GM18909 (cell line): Measurements from ENCODE around the gene APBB1IP.

ENCODE experiments used
- ATAC-seq: cut with Tn5 transposase; IDR thresholded peaks from one replicate; pipeline ENCODE4 v1.9.1; 2021; ENCODE audit warnings: mild to moderate bottlenecking; ENCODE audit not compliant: unreplicated experiment, poor library complexity

Gene APBB1IP

GRCh38 chr10:26505491-26505890 lies 67.3 kb downstream of the APBB1IP start:
- no peak for ATAC-seq

DNA sequence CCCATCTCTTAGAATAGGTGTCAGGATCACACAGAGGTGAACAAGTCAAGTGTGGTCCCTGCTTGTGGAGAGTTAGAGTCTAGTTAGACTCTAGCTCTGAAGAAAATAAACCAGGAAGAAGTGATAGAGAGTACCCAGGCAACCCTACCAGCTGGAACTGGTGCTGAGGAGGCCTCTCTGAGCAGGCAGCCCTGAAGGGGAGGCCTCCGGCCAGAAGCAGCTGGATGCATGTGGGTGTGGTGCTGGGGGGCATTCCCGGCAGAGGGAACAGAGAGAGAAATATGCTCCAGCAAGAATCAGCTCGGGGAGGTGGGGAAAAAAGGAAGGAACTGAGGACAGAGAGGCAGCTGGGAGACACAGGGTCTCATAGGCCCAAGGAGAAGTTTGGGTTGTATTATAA lies 68.6 kb downstream of the APBB1IP start:
- ATAC-seq, result no peak

DNA sequence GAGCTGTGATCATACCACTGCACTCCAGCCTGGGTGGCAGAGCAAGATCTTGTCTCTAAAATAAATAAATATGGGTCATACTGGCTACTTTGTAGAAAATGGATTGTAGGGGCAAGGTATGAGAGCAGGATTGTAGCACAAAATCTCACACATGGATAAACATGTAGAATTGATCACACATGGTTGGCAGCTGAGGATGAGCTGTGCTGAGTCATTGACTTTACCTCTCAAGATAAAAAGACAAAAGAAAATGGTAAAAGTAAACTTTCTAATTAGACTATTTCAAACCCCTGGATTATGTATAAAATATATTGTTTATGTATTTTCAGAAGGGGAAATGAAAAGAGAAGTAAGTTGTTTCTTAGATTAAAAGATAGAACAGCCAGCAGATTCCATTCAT lies 69.3 kb downstream of the APBB1IP start:
- no peak for ATAC-seq

DNA sequence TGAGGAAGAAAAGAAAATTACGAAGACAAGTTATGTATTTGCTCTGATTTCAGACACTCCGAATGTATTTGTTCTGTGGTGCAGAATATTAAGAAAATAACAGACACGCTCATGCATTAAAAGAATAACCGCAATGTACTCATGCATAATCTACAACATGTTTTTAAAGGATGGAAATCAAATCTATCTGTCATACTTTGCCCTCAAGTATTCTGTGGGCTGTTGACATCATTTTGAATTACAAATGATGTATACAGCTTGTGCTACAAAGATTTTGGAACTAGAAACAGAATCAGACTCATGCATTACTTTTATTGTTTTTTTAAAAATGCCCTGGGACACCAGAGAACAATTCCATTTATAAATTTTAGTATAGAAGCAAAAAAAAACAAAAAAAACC lies 69.9 kb downstream of the APBB1IP start:
- ATAC-seq, result no peak

DNA sequence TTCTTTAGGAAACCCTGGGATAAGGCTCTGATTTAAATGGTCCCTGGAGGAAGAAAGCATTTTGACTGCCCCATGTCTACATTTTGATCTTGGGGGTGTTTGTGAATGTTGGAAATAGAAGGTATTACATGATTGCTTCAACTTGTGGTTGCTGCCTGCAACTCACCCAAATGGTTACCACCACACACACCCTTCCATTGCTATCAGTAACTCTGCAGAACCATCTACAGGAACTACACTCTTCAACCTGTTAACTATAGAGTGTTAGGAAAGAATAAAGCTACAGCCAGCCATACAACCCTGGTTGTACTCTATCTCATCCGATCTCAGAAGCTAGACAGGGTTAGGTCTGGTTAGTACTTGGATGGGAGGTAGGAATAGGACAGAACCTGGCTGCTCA lies 71.2 kb downstream of the APBB1IP start:
- ATAC-seq, result no peak

GRCh38 chr10:26513101-26513500 lies 75.0 kb downstream of the APBB1IP start:
- no peak for ATAC-seq

- no peak for ATAC-seq
These were observed 78.5 kb downstream of the APBB1IP start for GRCh38 chr10:26516540-26517101.

GRCh38 chr10:26517141-26517867 lies 79.2 kb downstream of the APBB1IP start:
- ATAC-seq, result no peak

GRCh38 chr10:26519803-26520202 lies 81.7 kb downstream of the APBB1IP start:
- ATAC-seq, result no peak

- ATAC-seq, result no peak
These were observed 82.4 kb downstream of the APBB1IP start for GRCh38 chr10:26520575-26520974.

DNA sequence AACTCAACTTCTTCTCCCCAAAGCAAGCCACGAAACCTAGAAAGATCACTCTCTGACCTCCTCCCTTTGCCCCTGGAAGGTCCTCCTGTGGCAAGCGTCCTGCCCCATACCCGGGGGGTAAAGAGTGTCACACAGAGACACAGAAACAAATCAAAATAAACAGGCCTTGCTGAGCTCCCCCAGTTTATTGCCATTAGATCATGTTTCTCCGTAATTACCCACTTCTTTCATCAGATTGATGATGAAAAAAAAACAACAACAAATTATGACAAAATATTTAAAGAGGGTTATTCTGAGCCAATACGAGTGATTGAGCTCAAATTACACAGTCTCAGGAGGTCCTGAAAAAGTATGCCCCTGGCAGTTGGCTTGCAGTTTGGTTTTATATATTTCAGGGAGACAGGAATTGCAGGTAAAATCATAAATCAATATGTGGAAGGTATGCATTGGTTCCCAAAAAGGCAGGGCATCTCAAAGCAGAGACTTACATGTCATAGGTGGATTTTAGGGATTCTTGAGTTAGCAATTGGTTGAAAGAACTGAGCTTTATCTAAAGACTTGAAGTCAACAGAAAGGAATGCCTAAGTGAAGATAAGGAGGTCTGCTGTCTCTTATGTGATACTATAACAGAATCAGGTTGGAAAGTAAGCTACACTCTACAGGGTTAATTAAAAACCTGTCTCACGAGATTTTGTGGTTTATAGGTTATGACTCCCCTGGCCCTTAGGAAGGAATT lies 86.2 kb downstream of the APBB1IP start:
- no peak for ATAC-seq

GRCh38 chr10:26525586-26525985 lies 87.4 kb downstream of the APBB1IP start:
- no peak for ATAC-seq

GRCh38 chr10:26527018-26527417 lies 88.9 kb downstream of the APBB1IP start:
- ATAC-seq, result no peak

GRCh38 chr10:26528048-26528447 lies 89.9 kb downstream of the APBB1IP start:
- no peak for ATAC-seq

DNA sequence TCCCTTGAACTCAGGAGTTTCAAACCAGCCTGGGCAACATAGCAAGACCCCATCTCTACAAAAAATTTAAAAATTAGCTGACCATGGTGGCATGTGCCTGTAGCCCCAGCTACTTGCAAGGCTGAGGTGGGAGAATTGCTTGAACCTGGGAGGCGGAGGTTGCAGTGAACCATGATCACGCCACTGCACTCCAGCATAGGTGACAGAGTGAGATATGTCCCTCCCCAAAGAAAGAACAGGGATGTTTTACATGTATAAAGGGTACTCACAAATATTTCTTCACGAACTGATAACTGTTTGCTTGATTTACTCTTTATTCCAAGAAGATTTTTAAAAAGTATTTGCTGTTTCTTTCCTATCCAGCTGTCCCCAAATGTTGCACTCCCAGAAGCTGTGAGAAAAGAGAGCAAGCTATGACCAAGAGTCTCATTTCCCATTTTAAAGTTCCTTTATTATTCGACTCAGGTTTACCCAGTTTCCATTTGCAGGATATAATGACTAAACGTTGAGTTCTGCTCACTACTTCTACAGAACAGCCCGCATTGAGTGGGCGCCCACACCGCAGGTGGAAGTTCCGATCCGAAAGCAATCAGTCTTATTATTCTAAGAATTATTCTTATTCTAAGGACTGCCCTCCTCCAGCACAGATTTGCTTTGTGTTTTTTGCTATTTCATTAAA lies 90.7 kb downstream of the APBB1IP start:
- ATAC-seq, result peak; percentile 64

GRCh38 chr10:26534384-26534783 lies 96.2 kb downstream of the APBB1IP start:
- ATAC-seq, result no peak

DNA sequence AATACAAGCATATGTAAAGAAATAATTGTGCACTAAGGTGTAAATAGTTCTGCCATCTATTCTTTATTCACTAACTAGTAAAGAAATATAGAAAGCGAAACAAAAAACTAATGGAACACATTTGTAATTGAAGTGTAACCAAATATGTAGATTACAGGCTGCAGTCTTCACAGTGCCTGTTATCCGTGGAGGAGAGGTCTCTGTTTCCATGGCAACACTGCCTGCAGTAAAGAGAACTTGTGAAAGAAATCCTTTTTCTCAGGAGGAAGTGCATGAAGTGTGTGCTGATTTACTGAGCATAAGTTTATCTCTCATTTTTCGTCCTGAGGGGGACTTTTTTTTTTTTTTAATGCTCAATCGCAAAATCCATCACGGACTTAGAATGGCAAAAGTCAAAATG lies 102.5 kb downstream of the APBB1IP start:
- ATAC-seq, result no peak

GRCh38 chr10:26543567-26544306 lies 105.6 kb downstream of the APBB1IP start:
- ATAC-seq, result peak; percentile 80

DNA sequence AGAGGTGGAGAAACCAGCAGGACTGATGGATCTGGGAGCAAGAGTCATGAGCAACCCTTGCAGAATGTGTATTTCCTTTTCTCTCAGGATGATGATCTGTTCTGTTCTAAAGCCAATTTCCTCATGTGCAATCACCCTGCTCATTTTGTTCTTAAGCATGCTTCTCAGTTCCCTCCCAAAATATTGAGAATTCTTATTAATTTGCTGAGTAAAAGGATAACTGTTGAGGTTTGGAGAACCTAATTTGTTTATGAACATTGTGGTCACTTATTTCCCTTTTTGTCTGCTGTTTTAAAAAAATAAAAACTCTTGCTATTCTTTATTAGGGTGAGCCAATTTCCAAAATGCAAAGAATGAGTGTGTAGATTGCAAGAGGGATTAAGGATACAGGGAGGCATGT lies 106.8 kb downstream of the APBB1IP start:
- ATAC-seq, result no peak

DNA sequence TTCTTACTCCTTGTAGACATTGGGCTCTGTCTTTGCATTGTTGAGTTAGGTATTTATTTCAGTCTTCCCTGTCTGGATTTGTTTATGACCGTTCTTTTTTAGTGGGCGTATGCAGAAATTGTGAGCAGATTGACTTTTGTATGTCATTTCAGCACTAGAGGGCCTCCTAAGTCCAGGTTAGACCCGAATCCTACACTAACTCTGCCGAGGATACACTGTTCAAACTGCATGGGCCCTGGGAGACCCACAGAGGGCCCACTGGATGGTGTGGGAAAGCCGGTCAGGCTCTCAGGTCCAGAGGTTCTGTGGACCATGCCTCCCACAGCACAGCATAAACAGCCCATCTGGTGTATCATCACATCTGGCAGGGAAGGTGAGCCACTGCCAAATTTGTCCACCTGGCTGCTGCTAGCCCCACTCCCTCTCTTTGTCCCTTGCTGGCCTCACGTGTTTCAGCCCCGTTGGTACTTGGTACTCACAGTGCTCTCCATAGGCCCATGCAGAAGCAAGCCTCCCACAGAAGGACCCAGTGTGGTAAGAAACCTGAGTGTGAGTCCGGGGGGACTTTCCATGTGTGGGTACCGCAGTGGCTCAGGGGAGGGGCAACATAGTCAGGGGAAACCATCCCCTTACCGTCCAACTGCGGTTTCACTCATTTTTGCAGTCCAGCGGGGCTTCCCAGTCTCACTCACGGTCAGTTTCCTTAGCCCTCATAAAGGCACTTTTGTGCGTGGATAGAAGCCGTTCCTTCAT lies 112.8 kb downstream of the APBB1IP start:
- ATAC-seq, result no peak
